IMR-90 (cell line): Measurements from ENCODE around the gene IFITM10.
A peak's percentile ranks its signal among the peaks of the same experiment; 100 is the strongest.

Source experiments
- CEBPB ChIP-seq: IDR thresholded peaks from 2 replicates; pipeline ENCODE4 v1.6.1; 2012; ENCODE audit warnings: low read depth, low read length, improper control_type of control experiment
- FOS ChIP-seq: fragments of 150-350 bp; IDR thresholded peaks from 2 replicates; pipeline ENCODE4 v1.6.1; 2016; ENCODE audit warnings: low read depth, low read length
- NFE2L2 ChIP-seq: fragments of 150-350 bp; IDR thresholded peaks from 2 replicates; pipeline ENCODE4 v1.6.1; 2016; ENCODE audit warnings: low read depth, mild to moderate bottlenecking, low read length
- POLR2A ChIP-seq: IDR thresholded peaks from 2 replicates; pipeline ENCODE4 v1.6.1; 2012; ENCODE audit warnings: mild to moderate bottlenecking, low read depth, low read length
- TF ChIP-seq, protein P1 (sequence below): conservative IDR thresholded peaks from 2 replicates; pipeline ENCODE4 v1.5.1; 2012; ENCODE audit warnings: mild to moderate bottlenecking, low read depth, low read length, improper control_type of control experiment
- TF ChIP-seq, protein P2 (sequence below): fragments of 150-350 bp; IDR thresholded peaks from 2 replicates; pipeline ENCODE4 v1.6.1; 2016; ENCODE audit warnings: low read depth, mild to moderate bottlenecking, low read length, moderate library complexity, borderline replicate concordance
- TF ChIP-seq, protein P3 (sequence below): fragments of 150-350 bp; IDR thresholded peaks from 2 replicates; pipeline ENCODE4 v1.6.1; 2017; ENCODE audit warnings: mild to moderate bottlenecking, antibody characterized with exemption, low read length, low read depth

DNA sequence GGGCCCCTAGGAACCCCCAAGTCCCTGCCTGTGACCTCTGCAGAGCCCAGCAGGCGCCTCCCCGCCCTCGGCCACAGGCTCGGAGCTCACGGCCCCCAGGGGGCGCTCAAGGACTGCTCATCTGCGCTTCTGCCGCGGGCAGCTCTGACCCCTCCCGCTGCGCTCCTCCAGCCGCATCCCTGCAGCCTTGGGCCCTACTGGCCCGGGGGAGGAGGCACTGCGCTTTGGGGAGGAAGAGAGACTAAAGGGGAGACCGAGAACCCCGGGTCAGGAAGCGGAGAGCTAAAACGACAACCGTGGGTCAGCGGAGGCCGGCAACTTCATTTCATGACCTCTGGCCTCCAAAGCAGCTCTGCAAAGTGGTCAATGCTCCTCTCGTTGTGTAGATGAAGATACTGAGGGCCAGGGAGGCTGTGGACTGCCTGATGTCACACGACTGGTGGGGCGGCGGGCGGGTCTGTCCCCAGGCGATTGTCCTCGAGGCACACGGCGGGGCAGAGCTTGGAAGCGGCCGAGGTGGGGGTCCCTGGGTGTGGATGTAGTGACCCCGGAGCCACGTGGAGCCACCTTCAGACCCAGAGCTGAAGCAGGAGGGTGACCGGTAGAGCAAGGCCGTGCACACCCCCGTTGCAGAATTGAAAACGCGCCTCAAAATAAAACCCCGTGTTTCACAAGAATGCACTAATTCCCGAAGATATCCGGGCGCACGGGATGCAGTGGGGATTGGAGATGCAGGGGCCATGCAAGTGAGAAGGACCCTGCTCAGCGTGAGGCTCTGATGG, 56.1 kb downstream of the IFITM10 start:
- TF ChIP-seq, protein P1, sequence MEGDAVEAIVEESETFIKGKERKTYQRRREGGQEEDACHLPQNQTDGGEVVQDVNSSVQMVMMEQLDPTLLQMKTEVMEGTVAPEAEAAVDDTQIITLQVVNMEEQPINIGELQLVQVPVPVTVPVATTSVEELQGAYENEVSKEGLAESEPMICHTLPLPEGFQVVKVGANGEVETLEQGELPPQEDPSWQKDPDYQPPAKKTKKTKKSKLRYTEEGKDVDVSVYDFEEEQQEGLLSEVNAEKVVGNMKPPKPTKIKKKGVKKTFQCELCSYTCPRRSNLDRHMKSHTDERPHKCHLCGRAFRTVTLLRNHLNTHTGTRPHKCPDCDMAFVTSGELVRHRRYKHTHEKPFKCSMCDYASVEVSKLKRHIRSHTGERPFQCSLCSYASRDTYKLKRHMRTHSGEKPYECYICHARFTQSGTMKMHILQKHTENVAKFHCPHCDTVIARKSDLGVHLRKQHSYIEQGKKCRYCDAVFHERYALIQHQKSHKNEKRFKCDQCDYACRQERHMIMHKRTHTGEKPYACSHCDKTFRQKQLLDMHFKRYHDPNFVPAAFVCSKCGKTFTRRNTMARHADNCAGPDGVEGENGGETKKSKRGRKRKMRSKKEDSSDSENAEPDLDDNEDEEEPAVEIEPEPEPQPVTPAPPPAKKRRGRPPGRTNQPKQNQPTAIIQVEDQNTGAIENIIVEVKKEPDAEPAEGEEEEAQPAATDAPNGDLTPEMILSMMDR, result peak; percentile 94
- TF ChIP-seq, protein P2, sequence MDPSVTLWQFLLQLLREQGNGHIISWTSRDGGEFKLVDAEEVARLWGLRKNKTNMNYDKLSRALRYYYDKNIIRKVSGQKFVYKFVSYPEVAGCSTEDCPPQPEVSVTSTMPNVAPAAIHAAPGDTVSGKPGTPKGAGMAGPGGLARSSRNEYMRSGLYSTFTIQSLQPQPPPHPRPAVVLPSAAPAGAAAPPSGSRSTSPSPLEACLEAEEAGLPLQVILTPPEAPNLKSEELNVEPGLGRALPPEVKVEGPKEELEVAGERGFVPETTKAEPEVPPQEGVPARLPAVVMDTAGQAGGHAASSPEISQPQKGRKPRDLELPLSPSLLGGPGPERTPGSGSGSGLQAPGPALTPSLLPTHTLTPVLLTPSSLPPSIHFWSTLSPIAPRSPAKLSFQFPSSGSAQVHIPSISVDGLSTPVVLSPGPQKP, result no peak
- no peak for TF ChIP-seq CEBPB
- TF ChIP-seq NFE2L2, result no peak
- TF ChIP-seq, protein P3, sequence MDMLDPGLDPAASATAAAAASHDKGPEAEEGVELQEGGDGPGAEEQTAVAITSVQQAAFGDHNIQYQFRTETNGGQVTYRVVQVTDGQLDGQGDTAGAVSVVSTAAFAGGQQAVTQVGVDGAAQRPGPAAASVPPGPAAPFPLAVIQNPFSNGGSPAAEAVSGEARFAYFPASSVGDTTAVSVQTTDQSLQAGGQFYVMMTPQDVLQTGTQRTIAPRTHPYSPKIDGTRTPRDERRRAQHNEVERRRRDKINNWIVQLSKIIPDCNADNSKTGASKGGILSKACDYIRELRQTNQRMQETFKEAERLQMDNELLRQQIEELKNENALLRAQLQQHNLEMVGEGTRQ, result no peak
- TF ChIP-seq FOS, result no peak
- TF ChIP-seq POLR2A, result no peak
